CMK (cell line): ENCODE measurements around the gene ZFP62.
A peak's percentile ranks its signal among the peaks of the same experiment; 100 is the strongest.

Experiments used
- DNase-seq: peaks from one replicate; pipeline ENCODE4 v3.0.0-alpha.2; 2010; ENCODE audit warnings: low read depth

Gene ZFP62

GRCh38 chr5:180868960-180869359 lies 7.9 kb upstream of the ZFP62 start:
- DNase-seq = peak; percentile 45

DNA sequence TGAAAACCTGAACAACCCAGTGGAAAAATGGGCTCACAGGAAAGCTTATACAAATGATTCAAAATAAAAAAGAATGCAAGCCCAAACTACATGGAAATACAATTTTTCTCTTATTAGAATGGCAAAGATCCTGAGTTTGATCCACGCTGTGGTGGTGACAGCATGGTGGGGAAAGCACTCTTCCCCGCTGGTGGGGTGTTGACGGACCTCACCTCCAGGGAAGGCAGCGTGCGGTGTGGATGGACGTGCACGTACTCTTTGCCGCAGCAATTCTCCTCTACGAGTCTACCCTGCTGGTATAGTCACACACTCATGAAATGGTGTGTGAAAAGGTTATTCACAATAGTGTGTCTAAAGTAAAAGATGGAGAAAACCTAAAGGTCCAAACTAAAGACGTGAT lies 5.9 kb upstream of the ZFP62 start:
- DNase-seq = no peak

- DNase-seq = no peak
These were observed 5.1 kb upstream of the ZFP62 start for GRCh38 chr5:180865981-180866695.

- DNase-seq = no peak
These were observed 1.6 kb upstream of the ZFP62 start for GRCh38 chr5:180862645-180863044.

- DNase-seq = peak; percentile 59
These were observed 696 bp downstream of the ZFP62 start for GRCh38 chr5:180860273-180860886.

GRCh38 chr5:180858586-180858985 lies 2.5 kb downstream of the ZFP62 start:
- no peak for DNase-seq

DNA sequence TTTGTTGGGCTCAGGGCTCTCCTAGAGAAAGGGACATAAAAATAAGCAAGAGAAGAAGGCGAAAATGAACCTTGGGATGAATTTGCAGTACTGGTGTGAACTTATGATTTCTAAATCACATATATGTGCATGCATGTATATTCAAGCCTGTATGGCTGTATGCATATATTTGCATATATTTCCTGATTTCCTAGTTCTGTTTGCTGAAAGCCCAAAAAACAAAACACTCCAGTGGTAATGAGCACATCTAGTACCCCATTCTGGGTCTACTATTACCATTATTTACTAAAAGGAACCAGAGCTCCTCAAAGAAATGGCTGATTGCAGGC lies 7.3 kb downstream of the ZFP62 start:
- DNase-seq = no peak

GRCh38 chr5:180853121-180853847 lies 7.8 kb downstream of the ZFP62 start:
- no peak for DNase-seq

GRCh38 chr5:180852495-180852894 lies 8.6 kb downstream of the ZFP62 start:
- no peak for DNase-seq

- DNase-seq = no peak
These were observed 10.5 kb downstream of the ZFP62 start for GRCh38 chr5:180850434-180851078.

DNA sequence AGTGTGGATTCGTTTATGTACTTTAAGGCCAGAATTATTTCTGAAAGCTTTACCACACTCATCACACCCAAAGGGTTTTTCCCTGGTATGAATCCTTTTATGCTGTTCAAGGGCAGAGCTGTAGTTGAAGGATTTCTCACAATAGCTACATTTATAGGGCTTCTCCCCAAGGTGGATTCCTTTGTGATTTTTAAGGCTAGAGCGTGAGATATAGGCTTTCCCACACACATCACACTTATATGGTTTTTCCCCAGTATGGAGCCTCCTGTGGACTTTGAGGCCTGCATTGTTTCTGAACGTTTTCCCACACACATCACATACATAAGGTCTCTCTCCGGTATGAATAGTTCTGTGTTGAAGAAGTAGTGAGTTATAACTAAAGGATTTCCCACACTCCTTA lies 11.2 kb downstream of the ZFP62 start:
- DNase-seq = no peak

DNA sequence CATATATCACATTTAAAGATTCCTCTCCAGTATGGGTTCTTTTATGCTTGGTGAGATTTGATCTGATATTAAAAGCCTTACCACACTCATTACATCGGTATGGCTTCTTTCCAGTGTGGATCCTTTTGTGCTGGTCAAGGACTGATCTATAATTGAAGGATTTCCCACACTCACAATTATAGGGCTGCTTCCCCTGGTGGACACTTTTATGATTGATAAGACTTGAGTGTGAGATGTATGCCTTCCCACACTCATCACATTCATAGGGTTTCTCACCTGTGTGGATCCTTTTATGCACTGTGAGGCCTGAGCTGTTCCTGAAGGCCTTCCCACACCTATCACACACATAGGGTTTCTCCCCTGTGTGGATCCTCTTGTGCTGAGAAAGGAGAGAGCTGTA lies 12.2 kb downstream of the ZFP62 start:
- no peak for DNase-seq

DNA sequence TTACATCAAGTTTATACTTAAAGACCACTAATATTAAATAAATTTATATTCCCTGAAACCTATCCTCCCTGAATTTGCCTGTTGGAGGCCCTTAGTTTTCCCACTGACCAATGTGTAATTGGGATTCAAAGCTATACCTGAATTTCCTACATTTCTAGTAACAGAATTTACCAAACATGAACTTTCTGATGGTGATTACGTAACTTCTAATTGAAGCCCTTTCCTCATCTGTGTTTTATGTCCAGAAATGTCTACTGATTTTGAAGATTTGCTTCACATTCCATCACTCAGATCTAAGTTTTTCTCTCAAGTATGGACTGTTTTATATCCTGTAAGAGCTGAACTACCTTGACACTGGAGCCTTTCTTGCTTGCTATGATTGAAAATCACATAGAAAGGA lies 12.8 kb downstream of the ZFP62 start:
- no peak for DNase-seq

DNA sequence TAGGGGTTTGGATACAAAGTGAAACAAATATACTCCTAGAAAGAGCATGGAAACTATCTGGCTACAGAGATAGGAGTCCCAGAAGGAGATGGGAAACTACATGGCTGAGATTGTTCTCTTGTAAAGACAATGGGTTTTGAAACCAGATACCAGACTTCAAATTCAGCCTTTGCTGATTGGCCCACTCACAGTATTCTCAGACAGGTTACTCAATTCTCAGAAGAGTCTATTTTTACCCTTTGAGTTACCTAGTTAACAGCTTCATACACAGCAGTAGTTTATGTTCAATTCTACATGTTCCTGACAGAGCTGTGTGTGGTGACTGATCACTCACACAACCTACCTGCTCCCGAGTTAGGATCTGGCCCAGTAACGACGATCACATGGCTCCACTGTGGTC lies 14.1 kb downstream of the ZFP62 start:
- no peak for DNase-seq

DNA sequence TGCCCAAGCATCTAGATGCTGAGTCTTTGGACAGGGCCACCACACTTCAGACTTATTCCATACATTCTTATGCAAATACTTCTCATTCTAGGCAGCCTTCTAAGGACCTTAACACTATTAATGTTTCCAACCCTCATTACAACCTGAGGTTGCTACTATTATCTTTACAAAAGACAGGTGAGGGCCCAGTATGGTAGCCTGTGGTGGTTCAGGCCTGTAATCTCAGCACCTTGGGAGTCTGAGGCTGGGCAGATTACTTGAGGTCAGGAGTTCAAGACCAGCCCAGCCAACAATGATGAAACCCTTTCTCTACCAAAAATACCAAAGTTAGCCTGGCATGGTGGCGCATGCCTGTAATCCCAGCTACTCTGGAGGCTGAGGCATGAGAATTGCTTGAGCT lies 16.2 kb downstream of the ZFP62 start:
- no peak for DNase-seq

GRCh38 chr5:180844432-180844831 lies 16.6 kb downstream of the ZFP62 start:
- DNase-seq = no peak

DNA sequence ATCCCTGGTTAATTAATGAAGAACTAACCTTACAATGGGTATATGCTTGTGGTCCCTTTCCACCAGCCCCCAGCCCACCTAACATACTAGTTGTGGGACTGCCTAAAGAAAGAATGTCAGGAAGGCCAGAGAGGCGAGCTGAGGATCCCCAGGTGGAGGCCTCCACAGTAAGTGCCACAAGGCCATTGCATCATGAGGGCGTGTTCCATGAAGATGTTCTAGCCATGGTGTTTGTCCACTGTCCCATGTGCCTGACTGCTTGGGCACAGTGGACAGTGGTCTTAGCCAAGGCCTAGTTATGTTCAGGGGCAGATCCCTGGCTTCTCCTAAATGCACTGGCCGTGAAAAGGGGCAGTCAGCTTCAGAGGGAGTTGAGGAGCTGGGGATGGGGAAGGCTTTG lies 21.1 kb downstream of the ZFP62 start:
- DNase-seq = no peak

DNA sequence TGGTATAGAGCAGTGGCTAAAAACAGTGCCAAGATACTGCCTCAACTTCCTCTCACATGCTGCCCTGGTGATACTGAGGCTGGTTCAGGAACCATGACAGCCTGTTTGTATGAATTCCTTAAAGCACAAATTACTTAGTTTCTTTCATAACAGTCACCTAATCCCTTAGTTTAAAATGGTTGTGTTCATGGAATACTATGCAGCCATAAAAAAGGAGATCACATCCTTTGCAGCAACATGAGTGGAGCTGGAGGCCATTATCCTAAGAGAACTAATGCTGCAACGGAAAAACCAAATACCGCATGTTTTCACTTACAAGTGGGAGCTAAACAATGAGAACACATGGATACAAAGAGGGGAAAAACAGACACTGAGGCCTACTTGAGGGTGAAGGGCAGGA lies 21.8 kb downstream of the ZFP62 start:
- no peak for DNase-seq

GRCh38 chr5:180837478-180837877 lies 23.6 kb downstream of the ZFP62 start:
- DNase-seq = no peak

GRCh38 chr5:180832638-180833068 lies 28.4 kb downstream of the ZFP62 start:
- DNase-seq = no peak

DNA sequence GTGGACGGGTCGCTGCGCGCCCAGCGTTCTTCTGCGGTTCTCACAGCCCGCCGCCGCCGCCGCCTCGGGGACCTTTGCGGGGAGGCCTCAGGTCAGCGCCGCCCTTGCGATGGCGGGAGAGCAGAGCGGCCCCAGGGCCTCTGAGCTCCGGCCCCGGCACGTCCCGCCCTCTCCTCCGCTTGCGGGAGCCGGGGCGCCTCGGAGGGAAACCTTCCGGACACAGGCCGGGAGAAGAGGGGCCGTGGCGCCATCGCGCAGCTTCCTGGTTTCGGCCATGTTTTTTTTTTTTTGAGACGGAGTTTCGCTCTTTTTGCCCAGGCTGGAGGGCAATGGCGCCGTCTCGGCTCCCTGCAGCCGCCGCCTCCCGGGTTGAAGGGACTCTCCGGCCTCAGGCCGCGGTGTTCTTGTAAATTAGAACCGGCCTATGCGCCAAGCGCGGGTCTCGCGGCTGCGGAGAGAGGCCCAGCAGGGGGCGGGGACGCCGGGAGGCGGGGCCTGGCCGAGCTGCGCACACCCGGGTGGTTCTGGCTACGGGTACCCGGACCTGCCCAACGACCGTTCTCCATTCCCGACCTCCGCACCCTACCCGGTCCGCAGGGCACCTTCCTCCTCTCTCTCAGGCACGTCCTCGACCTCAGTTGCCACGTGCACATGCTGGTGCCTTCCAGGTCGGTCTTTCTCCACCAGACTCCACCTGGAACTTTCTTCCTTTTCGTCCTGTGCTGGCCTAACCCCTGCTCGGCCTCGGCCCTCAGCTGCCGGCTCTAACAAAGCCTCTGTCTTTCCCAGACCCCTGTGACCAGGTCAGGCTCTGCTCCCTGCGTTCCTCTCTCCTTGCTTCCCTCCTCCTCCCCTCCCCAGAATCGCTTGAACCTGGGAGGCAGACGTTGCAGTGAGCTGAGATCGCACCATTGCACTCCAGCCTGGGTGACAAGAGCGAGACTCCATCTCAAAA lies 29.7 kb downstream of the ZFP62 start:
- DNase-seq = peak; percentile 64
